Measurements from ENCODE around the gene KCNH6.
A peak's percentile ranks its signal among the peaks of the same experiment; 100 is the strongest.

Gene KCNH6

GRCh38 chr17:63489291-63489690, 33.9 kb upstream of the KCNH6 start:
- no peak for DNase-seq

- peak; percentile 61 for DNase-seq
These were observed 32.8 kb upstream of the KCNH6 start for GRCh38 chr17:63490329-63490728.

- peak; percentile 52 for DNase-seq
These were observed 32.2 kb upstream of the KCNH6 start for GRCh38 chr17:63490858-63491400.

GRCh38 chr17:63491413-63491812, 31.7 kb upstream of the KCNH6 start:
- DNase-seq: peak; percentile 60

- DNase-seq: no peak
These were observed 31.1 kb upstream of the KCNH6 start for GRCh38 chr17:63491977-63492618.

- no peak for DNase-seq
These were observed 30.2 kb upstream of the KCNH6 start for GRCh38 chr17:63492940-63493339.

- no peak for DNase-seq
These were observed 29.7 kb upstream of the KCNH6 start for GRCh38 chr17:63493411-63493810.

- no peak for DNase-seq
These were observed 28.7 kb upstream of the KCNH6 start for GRCh38 chr17:63494300-63494928.

GRCh38 chr17:63495491-63495890, 27.7 kb upstream of the KCNH6 start:
- DNase-seq: no peak

GRCh38 chr17:63496177-63496576, 27.0 kb upstream of the KCNH6 start:
- DNase-seq: no peak

- no peak for DNase-seq
These were observed 26.3 kb upstream of the KCNH6 start for GRCh38 chr17:63496663-63497400.

GRCh38 chr17:63497708-63498483, 25.3 kb upstream of the KCNH6 start:
- peak; percentile 82 for DNase-seq

- DNase-seq: no peak
These were observed 24.4 kb upstream of the KCNH6 start for GRCh38 chr17:63498626-63499195.

GRCh38 chr17:63500543-63501390, 22.4 kb upstream of the KCNH6 start:
- DNase-seq: no peak

GRCh38 chr17:63503341-63503705, 19.8 kb upstream of the KCNH6 start:
- DNase-seq: no peak

GRCh38 chr17:63504261-63504660, 18.9 kb upstream of the KCNH6 start:
- DNase-seq: no peak

GRCh38 chr17:63505341-63505740, 17.8 kb upstream of the KCNH6 start:
- DNase-seq: no peak

GRCh38 chr17:63506627-63507026, 16.5 kb upstream of the KCNH6 start:
- DNase-seq: no peak

GRCh38 chr17:63511331-63511730, 11.8 kb upstream of the KCNH6 start:
- DNase-seq: no peak

GRCh38 chr17:63512388-63512787, 10.8 kb upstream of the KCNH6 start:
- no peak for DNase-seq

GRCh38 chr17:63512896-63513644, 10.1 kb upstream of the KCNH6 start:
- no peak for DNase-seq
